ENCODE measurements around the gene XXYLT1. TPM values are rescaled to one million over a fixed set of nuclear protein-coding genes. Genes with fewer than 3 reads are reported as not detected.

The XXYLT1 gene
- total RNA-seq, 4 donors from 2014 or later = 7.5 to 19.4 (median 10.6) TPM

GRCh38 chr3:195265363-195265976 is 5.5 kb downstream of the XXYLT1 start:
- TF ChIP-seq CTCF (IDR thresholded peaks at IDR 0.05; ENCODE audit: low read depth) = no peak

- no peak for TF ChIP-seq CTCF (IDR thresholded peaks at IDR 0.05; ENCODE audit: low read depth)
These were observed 6.9 kb downstream of the XXYLT1 start for GRCh38 chr3:195263925-195264600.

- TF ChIP-seq CTCF (IDR thresholded peaks at IDR 0.05; ENCODE audit: low read depth) = no peak
These were observed 7.6 kb downstream of the XXYLT1 start for GRCh38 chr3:195263193-195263924.

GRCh38 chr3:195261925-195262324 is 9.0 kb downstream of the XXYLT1 start:
- no peak for TF ChIP-seq CTCF (IDR thresholded peaks at IDR 0.05; ENCODE audit: low read depth)

GRCh38 chr3:195260280-195260905 is 10.6 kb downstream of the XXYLT1 start:
- TF ChIP-seq CTCF (IDR thresholded peaks at IDR 0.05; ENCODE audit: low read depth) = no peak

GRCh38 chr3:195259475-195260279 is 11.3 kb downstream of the XXYLT1 start:
- no peak for TF ChIP-seq CTCF (IDR thresholded peaks at IDR 0.05; ENCODE audit: low read depth)
